GM10266 (cell line): ENCODE data around the gene TUBB4B.

Experiments used
- DNase-seq: peaks from one replicate; pipeline ENCODE4 v3.0.0; 2012; ENCODE audit errors: extremely low spot score
- TF ChIP-seq, protein P1 (sequence below): IDR thresholded peaks from 2 replicates; pipeline ENCODE4 v1.5.1; 2012; ENCODE audit warnings: mild to moderate bottlenecking, low read depth; ENCODE audit not compliant: control insufficient read depth, insufficient read depth; ENCODE audit errors: missing control alignments

Gene TUBB4B

DNA sequence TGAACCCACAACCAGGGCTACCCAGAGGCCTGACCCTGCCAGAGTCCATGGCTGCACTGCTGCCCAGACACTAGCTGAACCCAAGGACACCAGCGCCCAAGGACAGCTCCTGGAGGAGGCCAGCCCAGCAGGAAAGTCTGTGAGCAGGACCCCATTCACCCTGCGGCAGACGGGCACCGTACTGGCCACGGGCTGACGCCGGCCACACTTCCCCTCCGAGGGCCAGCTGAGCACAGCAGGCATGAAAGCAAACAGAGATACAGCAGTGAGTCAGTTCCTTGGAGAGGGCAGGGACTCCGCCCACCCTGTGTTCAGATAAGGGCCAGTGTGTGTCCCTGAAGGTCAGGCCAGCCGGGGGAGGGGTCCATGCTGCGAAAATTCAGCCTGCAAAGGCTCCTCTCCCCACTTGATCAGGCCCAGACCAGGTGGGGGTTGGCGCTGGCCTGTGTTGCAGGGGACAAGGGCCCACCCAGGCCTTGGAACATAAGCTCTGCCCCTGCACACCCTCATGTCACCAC lies 22.3 kb upstream of the TUBB4B start:
- TF ChIP-seq, protein P1, sequence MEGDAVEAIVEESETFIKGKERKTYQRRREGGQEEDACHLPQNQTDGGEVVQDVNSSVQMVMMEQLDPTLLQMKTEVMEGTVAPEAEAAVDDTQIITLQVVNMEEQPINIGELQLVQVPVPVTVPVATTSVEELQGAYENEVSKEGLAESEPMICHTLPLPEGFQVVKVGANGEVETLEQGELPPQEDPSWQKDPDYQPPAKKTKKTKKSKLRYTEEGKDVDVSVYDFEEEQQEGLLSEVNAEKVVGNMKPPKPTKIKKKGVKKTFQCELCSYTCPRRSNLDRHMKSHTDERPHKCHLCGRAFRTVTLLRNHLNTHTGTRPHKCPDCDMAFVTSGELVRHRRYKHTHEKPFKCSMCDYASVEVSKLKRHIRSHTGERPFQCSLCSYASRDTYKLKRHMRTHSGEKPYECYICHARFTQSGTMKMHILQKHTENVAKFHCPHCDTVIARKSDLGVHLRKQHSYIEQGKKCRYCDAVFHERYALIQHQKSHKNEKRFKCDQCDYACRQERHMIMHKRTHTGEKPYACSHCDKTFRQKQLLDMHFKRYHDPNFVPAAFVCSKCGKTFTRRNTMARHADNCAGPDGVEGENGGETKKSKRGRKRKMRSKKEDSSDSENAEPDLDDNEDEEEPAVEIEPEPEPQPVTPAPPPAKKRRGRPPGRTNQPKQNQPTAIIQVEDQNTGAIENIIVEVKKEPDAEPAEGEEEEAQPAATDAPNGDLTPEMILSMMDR = no peak
- DNase-seq = no peak

DNA sequence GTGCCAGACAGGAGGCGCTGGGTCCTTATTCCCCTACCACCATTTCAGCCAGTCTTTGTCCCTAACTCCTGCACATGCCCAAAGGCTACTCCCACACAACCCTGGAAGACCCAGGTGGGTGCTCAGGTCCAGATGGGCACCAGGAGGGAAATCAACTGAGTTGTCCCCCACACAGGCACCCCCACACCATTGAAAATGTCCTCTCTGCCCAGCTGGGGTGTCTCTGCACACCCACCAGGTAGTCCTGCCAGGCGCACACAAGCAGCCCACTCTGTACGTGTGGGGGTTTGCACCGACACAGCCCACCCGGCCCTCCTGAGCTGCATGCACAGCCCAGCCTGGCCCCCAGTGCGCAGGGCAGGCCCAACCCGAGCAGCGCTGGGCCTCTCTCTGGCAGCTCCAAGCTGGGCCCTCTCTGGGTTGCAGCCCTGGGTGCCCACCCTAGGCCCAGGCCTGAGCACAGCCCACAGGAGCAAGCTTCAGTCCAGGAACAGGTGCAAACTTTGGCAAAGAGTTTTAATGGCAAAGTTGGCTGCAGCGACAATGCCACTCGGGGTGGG lies 21.2 kb upstream of the TUBB4B start:
- DNase-seq = no peak
- TF ChIP-seq, protein P1 = no peak

DNA sequence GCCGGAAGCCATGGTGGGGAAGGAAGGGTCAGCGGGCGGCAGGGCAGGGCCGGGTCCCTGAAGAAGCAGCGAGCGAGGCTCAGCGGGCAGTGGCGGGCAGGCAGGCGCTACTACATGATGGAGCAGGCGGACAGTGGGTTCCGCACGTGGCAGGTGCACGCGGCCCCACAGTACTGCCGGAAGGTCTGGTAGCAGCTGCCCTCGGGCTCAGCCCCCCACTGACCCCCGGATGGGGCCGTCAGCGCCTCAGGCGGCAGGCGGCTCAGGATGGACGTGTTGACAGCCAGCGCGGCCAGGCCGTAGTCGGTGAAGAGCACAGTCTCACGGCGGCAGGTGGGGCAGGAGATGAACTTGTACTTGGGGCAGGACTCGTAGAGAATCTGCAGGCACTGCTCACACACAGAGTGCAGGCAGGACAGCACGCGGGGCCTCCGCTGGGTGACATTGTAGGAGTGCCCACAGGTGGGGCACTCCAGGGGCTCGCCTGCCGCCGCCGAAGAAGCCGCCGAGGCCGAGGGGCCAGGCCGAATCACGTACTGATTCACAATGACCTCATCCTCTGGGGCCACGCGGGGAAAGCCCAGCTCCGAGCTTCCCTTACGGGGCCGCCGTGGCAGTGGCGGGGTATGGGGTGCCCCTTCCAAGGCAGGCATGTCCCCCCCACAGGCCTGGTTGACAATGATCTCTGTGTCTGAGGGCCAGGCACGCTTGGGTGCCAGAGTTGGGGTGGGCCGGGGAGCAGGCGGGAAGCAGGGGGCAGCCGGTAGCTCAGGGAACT lies 20.6 kb upstream of the TUBB4B start:
- TF ChIP-seq, protein P1 = no peak
- DNase-seq = no peak

DNA sequence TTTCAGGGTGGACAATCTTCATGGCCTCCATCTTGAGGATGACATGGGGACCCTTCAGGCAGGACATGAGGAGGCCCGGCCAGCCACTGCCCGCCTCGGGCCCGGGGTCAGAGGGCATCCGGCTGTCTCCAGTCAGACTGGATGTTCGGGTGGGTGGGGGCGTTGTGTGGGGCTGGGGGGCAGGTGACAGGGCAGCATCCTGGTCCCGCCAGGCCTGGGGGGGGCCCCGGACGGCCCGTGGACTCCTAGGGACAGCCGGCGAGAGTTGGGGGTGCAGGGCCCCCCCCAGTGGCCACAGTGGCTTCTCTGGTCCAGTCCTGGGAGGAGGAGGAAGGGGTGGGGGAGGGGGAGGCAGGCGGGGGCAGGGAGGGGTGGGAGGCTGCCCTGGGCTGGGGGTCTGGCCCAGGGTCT lies 20.0 kb upstream of the TUBB4B start:
- DNase-seq = no peak
- TF ChIP-seq, protein P1 = no peak

DNA sequence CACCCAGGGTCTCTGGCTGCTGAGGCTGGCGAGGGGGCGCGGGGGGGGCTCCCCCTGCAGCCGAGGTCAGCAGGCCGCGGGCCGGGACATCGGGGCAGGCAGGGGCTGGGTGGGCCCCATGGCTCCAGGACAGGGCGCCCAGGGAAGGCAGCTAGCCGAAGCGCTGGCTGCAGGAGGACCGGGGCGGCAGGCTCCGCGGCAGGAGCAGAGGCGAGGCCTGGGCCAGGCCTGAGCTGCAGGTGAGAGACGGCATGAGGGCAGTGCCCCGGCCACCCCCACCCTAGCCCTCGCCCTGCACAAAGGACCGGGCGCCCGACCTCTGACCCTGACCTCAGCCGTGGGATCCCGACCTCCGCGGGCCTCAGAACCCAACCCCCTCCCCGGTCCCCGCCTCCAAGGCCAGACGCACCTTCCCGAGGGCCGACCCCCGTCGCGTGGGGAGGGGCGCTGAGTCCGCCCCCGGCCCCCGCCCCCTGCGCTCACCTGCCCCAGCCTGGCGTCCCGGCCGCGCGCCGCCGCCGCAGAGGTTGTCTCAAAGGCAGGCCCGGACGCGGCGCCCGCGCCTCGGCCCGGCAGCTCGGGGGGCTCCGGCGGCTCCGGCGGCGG lies 19.5 kb upstream of the TUBB4B start:
- no peak for DNase-seq
- TF ChIP-seq, protein P1 = no peak

DNA sequence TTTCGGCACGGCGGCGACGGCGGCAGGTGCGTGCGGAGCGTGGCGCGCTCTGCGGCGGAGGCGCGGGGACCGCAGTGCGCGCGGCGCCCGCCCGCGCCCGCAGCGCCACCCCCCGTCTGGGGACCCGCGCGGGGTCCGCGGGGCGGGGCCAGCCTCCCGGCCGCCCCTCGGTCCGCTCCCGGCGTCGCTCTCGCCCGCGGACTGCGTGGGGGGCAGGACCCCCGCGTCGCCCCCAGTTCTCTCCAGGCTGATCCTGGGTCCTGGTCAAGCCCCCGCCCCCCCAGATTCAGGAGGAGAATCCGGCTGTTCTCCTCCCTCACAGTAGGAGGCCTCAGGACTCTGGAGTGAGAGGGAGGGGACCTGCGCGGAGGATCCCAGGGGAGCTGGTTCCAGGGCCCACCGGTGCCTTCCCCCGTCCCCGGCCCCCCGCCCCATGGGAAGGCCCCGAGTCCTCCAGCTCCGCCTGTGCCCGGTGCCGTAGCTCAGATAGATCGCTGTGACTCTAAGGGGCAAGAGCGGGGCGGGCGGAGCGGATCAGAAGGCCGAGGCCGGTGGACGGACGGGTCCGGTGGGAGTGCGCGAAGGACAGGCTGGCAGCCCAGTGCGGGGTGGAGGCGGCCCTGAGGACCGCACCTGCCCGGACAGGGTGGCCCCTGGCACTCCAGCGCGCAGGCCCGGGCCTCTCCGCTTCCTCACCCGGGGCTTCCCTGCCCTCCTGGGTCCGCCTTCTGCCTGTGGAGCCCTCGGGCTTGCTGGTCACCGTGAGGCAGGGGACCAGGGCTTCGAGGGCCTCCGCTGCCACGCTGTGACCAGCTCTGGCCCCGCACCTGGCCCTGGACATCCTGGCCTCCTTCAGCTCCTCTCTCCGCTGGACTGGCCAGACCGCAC lies 18.7 kb upstream of the TUBB4B start, which contains the start of gene RNF208:
RNF208 (minus strand) TSS at position 51 of the 888 bp plus-strand sequence. CDS start 1,028 bp downstream, outside the sequence.
- no peak for DNase-seq
- TF ChIP-seq, protein P1 = no peak
